Measurements from ENCODE around the gene CYP2W1. TPM values are rescaled to one million over a fixed set of nuclear protein-coding genes. Genes with fewer than 3 reads are reported as not detected.

CYP2W1 gene
- total RNA-seq, 1 donor from 2014 or later: not detected

GRCh38 chr7:1024876-1025742 is 42.1 kb downstream of the CYP2W1 start:
- Mint-ChIP-seq H3K36me3 (ENCODE audit: low read depth, unreplicated experiment) (peaks cover 3% of the 10 kb centered on the region), H3K4me1 (ENCODE audit: unreplicated experiment) (peaks cover 9% of the 10 kb centered on the region), H3K9me3 (ENCODE audit: unreplicated experiment) (no peaks in the 10 kb centered on the region), H3K4me3 (ENCODE audit: unreplicated experiment) (no peak overlapping the region), H3K27ac (ENCODE audit: unreplicated experiment) (no peak overlapping the region), H3K27me3 (ENCODE audit: unreplicated experiment) (peaks cover 20% of the 10 kb centered on the region)
- no peak for DNase-seq (ENCODE audit: low spot score)
- TF ChIP-seq CTCF (IDR thresholded peaks at IDR 0.05; ENCODE audit: unreplicated experiment): no peak

- no peaks in the 10 kb centered on the region for H3K9me3 Mint-ChIP-seq (ENCODE audit: unreplicated experiment)
- H3K27me3 Mint-ChIP-seq (ENCODE audit: unreplicated experiment): peaks cover 20% of the 10 kb centered on the region
- H3K4me3 Mint-ChIP-seq (ENCODE audit: unreplicated experiment): peak overlapping the region; percentile 19
- TF ChIP-seq CTCF (IDR thresholded peaks at IDR 0.05; ENCODE audit: unreplicated experiment): no peak
- no peak for DNase-seq (ENCODE audit: low spot score)
- H3K27ac Mint-ChIP-seq (ENCODE audit: unreplicated experiment): no peak overlapping the region
- H3K4me1 Mint-ChIP-seq (ENCODE audit: unreplicated experiment): peaks cover 9% of the 10 kb centered on the region
- peaks cover 3% of the 10 kb centered on the region for H3K36me3 Mint-ChIP-seq (ENCODE audit: low read depth, unreplicated experiment)
Observed at GRCh38 chr7:1025743-1026581, 43.0 kb downstream of the CYP2W1 start.

- Mint-ChIP-seq H3K27ac (ENCODE audit: unreplicated experiment) (no peak overlapping the region), H3K4me3 (ENCODE audit: unreplicated experiment) (peak overlapping the region; percentile 86), H3K9me3 (ENCODE audit: unreplicated experiment) (no peaks in the 10 kb centered on the region), H3K36me3 (ENCODE audit: low read depth, unreplicated experiment) (peaks cover 3% of the 10 kb centered on the region), H3K4me1 (ENCODE audit: unreplicated experiment) (peaks cover 9% of the 10 kb centered on the region), H3K27me3 (ENCODE audit: unreplicated experiment) (peaks cover 15% of the 10 kb centered on the region)
- no peak for TF ChIP-seq CTCF (IDR thresholded peaks at IDR 0.05; ENCODE audit: unreplicated experiment)
- DNase-seq (ENCODE audit: low spot score): no peak
Observed at GRCh38 chr7:1026721-1027161, 43.8 kb downstream of the CYP2W1 start.

GRCh38 chr7:1027242-1028043 is 44.5 kb downstream of the CYP2W1 start:
- Mint-ChIP-seq H3K9me3 (ENCODE audit: unreplicated experiment) (no peaks in the 10 kb centered on the region), H3K27ac (ENCODE audit: unreplicated experiment) (no peak overlapping the region), H3K4me3 (ENCODE audit: unreplicated experiment) (peak overlapping the region; percentile 86), H3K36me3 (ENCODE audit: low read depth, unreplicated experiment) (peaks cover 3% of the 10 kb centered on the region), H3K27me3 (ENCODE audit: unreplicated experiment) (peaks cover 15% of the 10 kb centered on the region), H3K4me1 (ENCODE audit: unreplicated experiment) (peaks cover 9% of the 10 kb centered on the region)
- no peak for DNase-seq (ENCODE audit: low spot score)
- no peak for TF ChIP-seq CTCF (IDR thresholded peaks at IDR 0.05; ENCODE audit: unreplicated experiment)

Data from endothelial cell (in vitro differentiated cells).